ENCODE results near the gene AHDC1.
"Not testable (repeated sequence)": the region's sequence is repeated elsewhere in the genome, so short reads cannot be mapped to it uniquely, and the experiment has no call there.

AHDC1 gene

GRCh38 chr1:27562534-27563340, 41.2 kb downstream of the AHDC1 start:
- no peak for DNase-seq

GRCh38 chr1:27562021-27562420, 41.9 kb downstream of the AHDC1 start:
- DNase-seq = no peak

DNA sequence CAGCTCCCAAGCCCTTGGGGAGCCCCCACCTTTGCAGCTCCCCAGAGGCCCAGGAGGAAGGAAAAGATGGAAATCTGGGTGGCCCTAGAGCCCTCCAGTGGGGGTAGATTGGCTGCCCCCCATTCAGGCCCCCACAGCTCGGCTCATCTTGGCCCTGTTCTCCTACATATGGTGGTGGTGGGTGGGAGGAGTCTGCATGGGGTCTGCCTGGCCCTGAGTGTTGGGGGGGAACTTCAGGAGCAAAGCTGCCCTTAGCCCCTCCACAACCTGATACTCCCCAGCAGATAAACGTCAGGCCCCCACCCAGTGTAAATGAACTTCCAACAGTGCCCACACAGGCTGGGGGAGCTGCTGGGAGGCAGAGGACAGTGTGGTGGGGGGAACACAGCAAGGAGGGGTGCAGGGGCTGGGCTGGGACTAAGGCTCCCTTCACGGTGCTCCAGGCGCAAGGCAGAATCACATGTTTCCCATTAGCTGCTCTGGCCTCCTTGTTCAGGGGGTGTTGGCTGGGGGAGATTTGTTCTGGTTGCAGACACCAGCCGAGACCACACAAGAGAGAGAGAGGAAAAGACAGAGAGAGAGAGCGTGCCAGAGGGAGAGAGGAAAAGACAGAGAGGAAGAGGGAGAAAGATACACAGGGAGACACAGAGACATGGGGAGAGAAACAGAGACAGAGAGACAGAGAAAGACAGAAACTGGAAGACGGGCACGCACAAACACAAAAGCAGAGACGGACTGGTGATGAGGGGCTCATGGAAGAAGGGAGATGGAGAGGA, 42.6 kb downstream of the AHDC1 start:
- DNase-seq = no peak

DNA sequence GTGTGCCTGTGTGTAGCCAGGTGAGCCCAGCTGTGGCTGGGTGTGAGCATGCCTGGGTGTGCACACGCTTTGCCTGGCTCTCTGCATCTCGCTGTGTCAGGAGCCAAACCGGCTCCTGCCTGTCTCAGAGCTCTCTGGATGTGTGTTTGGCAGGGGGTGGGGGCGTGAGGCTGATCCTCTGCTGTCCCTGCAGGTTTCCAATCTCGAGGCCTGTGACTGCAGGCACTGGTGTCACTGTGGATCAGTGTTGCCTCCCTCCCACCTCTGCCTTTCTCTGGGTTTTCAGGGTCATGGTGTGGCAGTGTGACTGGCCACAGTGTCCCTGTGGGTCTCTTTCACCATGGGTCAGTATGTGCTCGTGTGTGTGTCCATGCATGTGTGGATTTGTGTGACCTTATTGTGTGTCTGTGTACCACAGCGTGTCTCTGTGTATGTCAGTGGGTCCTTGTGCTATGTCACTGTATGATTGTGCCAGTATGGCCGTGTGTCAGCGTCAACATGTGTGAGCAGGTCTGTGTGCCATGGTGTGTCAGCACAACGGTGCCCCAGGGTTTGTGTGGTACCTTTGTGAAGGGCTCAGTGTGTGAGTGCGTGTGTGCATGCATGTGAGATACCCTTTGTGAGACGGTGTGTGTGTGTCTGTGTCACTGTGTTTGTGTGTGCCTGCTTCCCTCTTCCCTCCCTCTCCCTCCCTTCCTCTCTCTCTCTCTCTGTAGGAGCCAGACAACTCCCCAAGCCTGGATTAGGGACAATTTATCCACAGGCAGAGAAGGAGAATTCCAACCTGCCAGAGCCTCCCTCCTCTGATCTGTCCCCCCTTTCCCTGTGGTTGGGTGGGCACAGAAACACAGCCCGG, 43.4 kb downstream of the AHDC1 start:
- no peak for DNase-seq

GRCh38 chr1:27559466-27560030, 44.4 kb downstream of the AHDC1 start:
- DNase-seq = no peak

DNA sequence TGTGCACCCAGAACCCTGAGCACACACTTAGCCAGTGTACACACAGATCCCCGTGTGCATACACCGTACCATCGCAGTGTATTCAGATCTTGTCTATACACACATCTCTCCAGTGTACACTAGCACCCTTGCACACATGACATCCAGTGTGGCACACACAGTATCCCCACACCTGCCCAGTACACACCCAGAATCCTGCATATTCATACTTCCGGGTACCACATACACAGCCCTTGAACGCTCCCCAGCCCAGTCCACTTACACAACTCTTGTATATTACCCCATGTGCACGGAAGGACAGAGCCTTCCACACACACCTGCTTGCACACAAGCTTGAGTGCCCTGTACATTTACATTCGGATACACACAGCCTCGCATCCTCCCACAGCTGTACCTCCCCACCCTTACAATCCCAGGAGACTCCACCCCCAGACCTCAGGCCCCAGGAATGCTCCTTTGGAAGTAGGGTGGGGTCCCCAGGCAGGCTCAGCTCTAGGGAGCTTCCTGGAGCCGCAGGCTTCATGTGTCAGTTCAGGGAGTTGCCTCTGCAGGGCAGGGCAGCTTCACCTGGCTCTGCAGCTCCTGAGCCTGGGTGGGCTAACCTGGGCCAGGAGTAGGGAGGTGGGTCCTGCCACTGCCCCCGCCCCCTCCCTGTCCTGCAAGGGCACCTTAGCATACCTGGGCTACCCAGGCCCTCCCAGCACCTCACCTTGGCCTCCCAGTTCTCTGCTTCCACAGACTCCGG, 46.2 kb downstream of the AHDC1 start:
- DNase-seq = no peak

GRCh38 chr1:27556781-27557595, 47.0 kb downstream of the AHDC1 start:
- DNase-seq = peak; percentile 82

DNA sequence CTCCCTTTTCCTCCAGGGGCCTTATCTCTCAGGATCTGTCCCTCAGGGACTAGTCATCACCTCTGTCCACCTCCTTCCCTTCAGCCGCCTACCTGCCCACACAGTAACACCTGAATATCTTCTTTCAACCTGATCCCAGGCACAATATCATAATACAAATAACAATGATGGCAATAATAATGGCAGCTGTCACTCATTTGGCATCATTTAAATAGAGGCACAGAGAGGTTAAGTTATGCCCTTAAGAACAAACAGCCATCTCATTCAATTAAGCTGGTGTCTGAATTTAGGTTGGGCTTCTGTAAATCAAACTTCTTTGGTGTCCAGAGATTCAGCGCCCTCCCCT, 47.5 kb downstream of the AHDC1 start:
- DNase-seq = no peak

GRCh38 chr1:27555700-27556424, 48.1 kb downstream of the AHDC1 start:
- DNase-seq = peak; percentile 37

GRCh38 chr1:27554759-27555699, 48.9 kb downstream of the AHDC1 start:
- DNase-seq = no peak

DNA sequence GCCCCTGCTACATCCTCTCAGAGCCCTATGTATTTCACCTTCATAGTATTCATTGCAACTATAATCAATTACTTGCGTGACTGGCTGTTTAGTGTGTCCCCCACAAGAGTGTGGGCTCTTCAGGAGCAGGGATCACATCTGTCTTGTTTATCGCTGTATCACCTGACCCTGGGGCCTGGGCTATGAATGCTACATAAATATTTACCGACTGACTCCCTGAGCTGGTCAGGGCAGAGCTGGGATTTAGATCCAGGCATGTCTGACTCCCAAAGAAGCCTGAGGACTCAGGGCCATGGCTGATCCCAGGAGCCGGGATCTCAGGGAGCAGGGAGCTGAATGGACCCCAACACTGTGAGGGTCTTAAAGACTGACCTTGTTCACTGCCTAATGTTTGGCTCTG, 49.7 kb downstream of the AHDC1 start:
- DNase-seq = no peak

- not testable (repeated sequence) for DNase-seq
These were observed 50.1 kb downstream of the AHDC1 start for GRCh38 chr1:27553823-27554222.

DNA sequence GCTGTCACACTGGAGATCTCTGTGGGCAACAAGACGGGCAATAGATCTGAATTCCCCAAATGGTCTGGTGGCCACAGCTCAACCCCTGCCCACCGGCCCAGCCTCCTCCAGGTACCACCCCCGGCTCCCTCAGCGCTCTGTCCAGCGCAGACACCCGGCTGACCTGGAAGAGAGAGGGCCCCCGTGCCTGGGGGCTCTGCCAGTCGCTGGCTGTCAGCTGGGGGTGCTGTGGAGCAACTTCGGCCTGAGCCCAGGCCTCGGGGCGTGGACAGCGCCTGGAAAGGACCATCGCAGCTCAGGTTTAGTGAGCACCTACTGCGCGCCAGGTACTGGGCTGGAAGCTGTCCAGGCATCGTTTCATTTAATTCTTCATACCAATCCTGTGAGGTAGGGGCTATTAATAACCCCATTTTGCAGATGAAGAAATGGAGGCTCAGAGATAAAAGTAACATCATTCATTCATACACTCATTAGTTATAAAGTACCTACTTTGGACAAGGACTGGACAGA, 51.0 kb downstream of the AHDC1 start:
- no peak for DNase-seq

GRCh38 chr1:27551953-27552312, 52.0 kb downstream of the AHDC1 start:
- no peak for DNase-seq

DNA sequence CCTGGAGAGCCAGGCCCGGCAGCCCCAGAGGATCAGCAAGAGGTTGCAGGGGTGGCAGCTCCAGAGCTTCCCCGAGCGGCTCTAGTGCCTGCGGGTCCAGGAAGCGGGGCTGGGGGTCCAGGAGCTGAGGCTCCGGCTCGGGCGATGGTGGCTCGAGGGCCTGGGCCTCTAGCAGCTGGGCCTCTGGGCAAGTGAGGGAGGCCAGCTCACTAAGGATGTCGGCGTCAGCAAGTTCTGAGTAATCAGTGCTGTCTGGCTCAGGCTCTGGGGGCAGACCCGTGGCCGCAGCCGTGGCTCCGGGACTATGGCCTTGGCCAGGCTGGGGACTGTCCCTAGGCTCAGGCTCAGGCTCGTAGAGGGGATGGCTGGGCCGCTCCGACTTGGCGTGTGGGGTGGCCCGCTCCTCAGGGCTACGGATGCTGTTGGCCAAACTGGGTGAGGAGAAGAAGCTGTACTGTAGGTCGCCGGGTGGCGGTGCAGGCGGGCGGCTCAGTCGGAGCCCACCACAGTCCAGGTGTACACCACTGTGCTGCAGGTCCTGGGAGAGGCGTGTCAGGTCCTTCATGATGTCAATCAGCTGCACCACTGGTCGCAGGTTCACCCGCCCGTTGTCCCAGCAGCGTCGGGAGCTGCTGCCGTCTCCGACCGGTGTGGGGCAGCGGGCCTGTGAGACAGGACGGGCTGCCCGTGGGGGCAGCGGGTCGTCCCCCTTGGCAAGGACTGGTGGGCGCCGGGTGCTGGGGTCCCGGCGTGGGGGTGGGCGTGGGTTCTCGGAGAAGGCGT, 52.6 kb downstream of the AHDC1 start:
- DNase-seq = no peak

DNA sequence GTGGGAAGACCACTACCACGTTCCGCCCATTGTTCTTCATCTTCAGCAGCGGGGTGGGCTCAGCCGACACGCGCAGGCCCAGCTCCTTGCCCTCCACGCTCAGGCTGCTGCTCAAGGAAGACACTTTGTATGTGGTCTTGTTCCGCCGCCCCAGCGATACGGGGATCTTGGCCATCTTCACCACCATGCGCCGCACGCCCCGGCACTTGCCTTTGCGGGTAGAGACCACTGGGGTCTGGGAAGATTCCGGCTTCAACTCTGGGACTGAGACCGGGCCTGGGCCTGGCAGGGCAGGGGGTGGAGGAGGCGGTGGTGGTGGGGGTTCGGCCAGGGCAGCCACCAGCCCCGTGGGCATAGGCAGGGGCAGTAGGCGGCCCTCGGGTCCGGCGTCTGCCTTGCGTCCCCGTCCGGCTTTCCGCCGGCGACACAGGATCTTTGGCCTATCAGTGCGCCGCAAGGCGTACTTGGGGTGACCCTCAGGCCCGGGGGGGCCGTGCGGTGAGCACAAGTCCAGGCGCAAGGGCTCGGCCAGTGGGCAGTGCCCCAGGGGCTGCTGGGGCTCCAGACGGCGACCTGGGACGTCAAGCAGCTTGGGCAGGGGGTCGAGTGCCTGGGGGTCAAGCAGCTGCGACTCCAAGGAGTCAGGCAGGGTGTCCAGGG, 53.3 kb downstream of the AHDC1 start:
- DNase-seq = no peak

GRCh38 chr1:27549807-27550408, 54.0 kb downstream of the AHDC1 start:
- DNase-seq = no peak

Data from CD4-positive, alpha-beta T cell treated with Interleukin-10 for 1 hour (primary cell).